ENCODE data around the gene KCNMA1. TPM values are rescaled to one million over a fixed set of nuclear protein-coding genes. Genes with fewer than 3 reads are reported as not detected.
A peak's percentile ranks its signal among the peaks of the same experiment; 100 is the strongest.
"Not testable (repeated sequence)": the region's sequence is repeated elsewhere in the genome, so short reads cannot be mapped to it uniquely, and the experiment has no call there.

The KCNMA1 gene
- total RNA-seq, 2 donors from 2014 or later, result 5.9 to 9.3 TPM

DNA sequence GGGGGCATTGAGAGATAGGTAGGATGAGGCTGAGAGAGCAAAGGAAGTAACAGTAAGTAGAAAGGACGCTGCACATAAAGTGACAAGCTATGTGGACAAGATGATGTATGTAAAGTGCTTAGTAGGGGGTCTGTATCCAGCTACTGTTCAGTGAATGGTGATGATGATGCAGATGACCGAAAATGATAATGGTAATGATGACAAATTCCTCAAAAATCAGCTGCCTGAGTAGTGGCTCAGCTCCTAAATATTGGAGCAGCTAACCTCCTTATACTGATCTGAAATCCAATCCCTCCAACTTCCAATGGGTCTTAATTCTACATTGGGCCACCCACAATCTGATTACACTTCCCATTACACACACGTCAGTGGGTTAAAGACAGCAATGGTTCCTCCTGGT, 27.1 kb upstream of the KCNMA1 start:
- Histone ChIP-seq H3K4me3 (no peak overlapping the region), H3K36me3 (replicated peaks in 1 of 2; ENCODE audit: insufficient read depth in 1 of 2, low read depth in 2 of 2) (no peaks in the 10 kb centered on the region), H3K27ac (no peak overlapping the region), H3K4me1 (peaks cover 3% of the 10 kb centered on the region), H3K27me3 (no peaks in the 10 kb centered on the region), H3K9me3 (no peaks in the 10 kb centered on the region)
- TF ChIP-seq POLR2A (IDR thresholded peaks at IDR 0.05), result no peak
- TF ChIP-seq, protein P1, sequence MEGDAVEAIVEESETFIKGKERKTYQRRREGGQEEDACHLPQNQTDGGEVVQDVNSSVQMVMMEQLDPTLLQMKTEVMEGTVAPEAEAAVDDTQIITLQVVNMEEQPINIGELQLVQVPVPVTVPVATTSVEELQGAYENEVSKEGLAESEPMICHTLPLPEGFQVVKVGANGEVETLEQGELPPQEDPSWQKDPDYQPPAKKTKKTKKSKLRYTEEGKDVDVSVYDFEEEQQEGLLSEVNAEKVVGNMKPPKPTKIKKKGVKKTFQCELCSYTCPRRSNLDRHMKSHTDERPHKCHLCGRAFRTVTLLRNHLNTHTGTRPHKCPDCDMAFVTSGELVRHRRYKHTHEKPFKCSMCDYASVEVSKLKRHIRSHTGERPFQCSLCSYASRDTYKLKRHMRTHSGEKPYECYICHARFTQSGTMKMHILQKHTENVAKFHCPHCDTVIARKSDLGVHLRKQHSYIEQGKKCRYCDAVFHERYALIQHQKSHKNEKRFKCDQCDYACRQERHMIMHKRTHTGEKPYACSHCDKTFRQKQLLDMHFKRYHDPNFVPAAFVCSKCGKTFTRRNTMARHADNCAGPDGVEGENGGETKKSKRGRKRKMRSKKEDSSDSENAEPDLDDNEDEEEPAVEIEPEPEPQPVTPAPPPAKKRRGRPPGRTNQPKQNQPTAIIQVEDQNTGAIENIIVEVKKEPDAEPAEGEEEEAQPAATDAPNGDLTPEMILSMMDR (IDR thresholded peaks at IDR 0.05), result no peak
- no peak for DNase-seq
- no peak for ATAC-seq
- intact Hi-C loops (cut with DNase I), result no loop called here
- 65 to 81% methylated on average over 3 of the region's 3 CpGs for WGBS, 2 donors

DNA sequence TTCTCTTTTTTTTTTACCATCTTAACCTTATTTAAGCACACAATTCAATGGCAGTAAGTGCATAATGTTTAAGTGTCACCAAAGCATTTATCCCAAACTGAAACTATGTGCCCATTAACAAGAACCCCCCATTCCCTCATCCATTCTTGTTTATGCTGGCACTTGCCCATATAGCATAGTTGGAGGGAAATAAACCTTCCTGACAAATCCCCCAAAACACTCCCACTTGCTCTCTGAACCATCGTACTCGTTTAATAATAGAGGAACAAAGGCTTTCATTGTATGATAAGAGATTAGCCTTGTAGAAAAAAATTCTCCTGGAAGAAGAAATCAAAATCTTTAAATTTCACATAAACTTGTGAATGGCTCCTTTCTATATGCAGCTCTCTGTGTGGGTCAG, 26.4 kb upstream of the KCNMA1 start:
- H3K27me3 ChIP-seq, result no peaks in the 10 kb centered on the region
- intact Hi-C loops (cut with DNase I), result no loop called here
- peaks cover 3% of the 10 kb centered on the region for H3K4me1 ChIP-seq

DNA sequence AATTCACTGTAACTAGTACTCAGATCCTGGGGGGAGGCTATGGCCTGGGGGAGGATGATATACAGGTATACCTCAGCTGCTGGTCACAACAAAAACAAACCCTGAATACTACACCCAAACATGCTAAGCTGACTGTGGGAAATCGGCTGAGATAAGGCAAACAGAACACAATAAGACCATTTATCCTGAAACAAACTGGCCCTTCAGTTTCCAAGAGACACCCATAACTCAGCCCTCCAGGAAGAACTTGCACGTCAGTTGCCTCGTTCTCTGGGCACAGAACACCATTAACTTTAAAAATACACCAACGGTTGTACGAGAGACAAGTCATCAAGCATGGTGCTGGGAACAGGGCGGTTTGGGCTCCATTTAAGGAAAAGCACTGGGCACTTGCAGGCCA, 24.1 kb upstream of the KCNMA1 start:
- Histone ChIP-seq H3K36me3 (replicated peaks in 1 of 2; ENCODE audit: insufficient read depth in 1 of 2, low read depth in 2 of 2) (no peaks in the 10 kb centered on the region), H3K4me3 (no peak overlapping the region), H3K27me3 (no peaks in the 10 kb centered on the region), H3K9me3 (no peaks in the 10 kb centered on the region), H3K4me1 (peaks cover 3% of the 10 kb centered on the region), H3K27ac (peak overlapping the region in 1 of 4 donors; percentile 20)
- ATAC-seq, result peak; percentile 48
- intact Hi-C loops (cut with DNase I), result no loop called here
- TF ChIP-seq POLR2A (IDR thresholded peaks at IDR 0.05), result no peak
- TF ChIP-seq, protein P1 (IDR thresholded peaks at IDR 0.05), result no peak
- no peak for DNase-seq
- WGBS, 2 donors, result 56 to 71% methylated on average over 6 of the region's 6 CpGs

More for the DNA sequence above, 26.4 kb upstream of the KCNMA1 start:
- Histone ChIP-seq H3K27ac (no peak overlapping the region), H3K4me3 (no peak overlapping the region), H3K9me3 (no peaks in the 10 kb centered on the region), H3K36me3 (replicated peaks in 1 of 2; ENCODE audit: insufficient read depth in 1 of 2, low read depth in 2 of 2) (no peaks in the 10 kb centered on the region)
- ATAC-seq (no peak), DNase-seq (no peak)
- WGBS, 2 donors, result 33 to 37% methylated on average over 2 of the region's 2 CpGs
- TF ChIP-seq, protein P1 (IDR thresholded peaks at IDR 0.05), result no peak
- TF ChIP-seq POLR2A (IDR thresholded peaks at IDR 0.05), result no peak

DNA sequence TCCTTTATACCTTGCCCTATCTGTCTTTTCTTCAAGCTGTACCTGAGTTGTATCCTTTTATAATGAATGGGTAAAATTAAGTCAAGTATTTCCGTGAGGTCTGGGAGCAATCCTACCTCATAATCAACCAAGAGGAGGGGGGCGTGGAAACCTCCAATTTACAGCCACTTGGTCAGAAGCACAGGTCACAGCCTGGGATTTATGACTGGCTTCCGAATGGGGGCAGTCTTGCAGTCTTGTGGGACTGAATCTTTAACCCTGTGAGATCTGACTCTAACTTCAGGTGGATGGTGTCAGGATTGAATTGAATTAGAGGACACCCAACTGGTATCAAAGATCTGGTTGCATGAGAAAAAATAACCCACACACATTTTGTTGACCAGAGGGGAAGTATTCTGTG, 23.5 kb upstream of the KCNMA1 start:
- no peaks in the 10 kb centered on the region for H3K36me3 ChIP-seq (replicated peaks in 1 of 2; ENCODE audit: insufficient read depth in 1 of 2, low read depth in 2 of 2)
- intact Hi-C loops (cut with DNase I), result no loop called here
- peaks cover 3% of the 10 kb centered on the region for H3K4me1 ChIP-seq
- no peaks in the 10 kb centered on the region for H3K9me3 ChIP-seq
- 60 to 61% methylated on average over 3 of the region's 3 CpGs for WGBS, 2 donors
- no peaks in the 10 kb centered on the region for H3K27me3 ChIP-seq
- ATAC-seq (no peak), DNase-seq (no peak)
- H3K27ac ChIP-seq, result peak overlapping the region in 1 of 4 donors; percentile 20
- TF ChIP-seq POLR2A (IDR thresholded peaks at IDR 0.05), result no peak
- TF ChIP-seq, protein P1 (IDR thresholded peaks at IDR 0.05), result no peak
- no peak overlapping the region for H3K4me3 ChIP-seq

DNA sequence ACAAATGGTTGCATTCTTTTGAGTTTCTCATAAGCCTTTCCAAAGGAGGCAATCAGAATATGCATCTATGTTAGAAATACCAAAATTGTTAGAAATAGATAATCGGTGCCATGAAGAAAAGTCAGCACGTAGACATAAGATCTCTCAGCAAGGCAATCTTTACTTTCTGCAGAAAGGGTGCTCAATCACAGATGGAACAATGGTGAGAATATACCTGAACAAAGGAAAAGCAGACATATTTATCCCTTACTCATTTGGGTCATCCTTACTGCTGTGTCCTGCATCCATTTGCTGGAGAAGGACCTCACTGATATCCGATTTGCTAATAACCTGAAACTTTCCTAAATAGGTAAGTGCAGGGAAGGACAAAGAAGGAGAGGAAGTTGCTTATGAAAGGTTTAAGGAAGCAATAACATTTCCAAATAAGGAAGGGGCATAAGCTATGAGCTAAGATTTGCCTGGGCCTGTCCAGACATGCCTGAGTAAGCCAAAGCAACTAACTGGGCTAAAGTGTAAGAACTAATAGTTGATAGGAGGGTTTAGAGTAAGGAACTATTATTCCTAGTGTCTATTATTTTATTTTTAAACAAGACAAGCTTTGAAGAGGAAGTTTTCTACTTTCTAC, 21.6 kb upstream of the KCNMA1 start:
- intact Hi-C loops (cut with DNase I); H3K9me3 ChIP-seq; H3K4me1 ChIP-seq; ATAC-seq; H3K4me3 ChIP-seq; H3K27me3 ChIP-seq; H3K27ac ChIP-seq; DNase-seq; H3K36me3 ChIP-seq (replicated peaks in 1 of 2; ENCODE audit: insufficient read depth in 1 of 2, low read depth in 2 of 2): not testable (repeated sequence)
- 89 to 93% methylated on average over 3 of the region's 3 CpGs for WGBS, 2 donors
